WTC11 (cell line): Measurements from ENCODE around the gene SLC27A5. TPM values are rescaled to one million over a fixed set of nuclear protein-coding genes. Genes with fewer than 3 reads are reported as not detected.
A peak's percentile ranks its signal among the peaks of the same experiment; 100 is the strongest.

Experiments used
- ATAC-seq: fragments of 200-7000 bp; cut with Tn5 transposase; 2 replicates; pipeline ENCODE4 v1.10.0; 2021; ENCODE audit warnings: mild to moderate bottlenecking, moderate library complexity
- CTCF ChIA-PET: fragments of 300-600 bp; sonication (Branson Sonifier 250); formaldehyde crosslinking; loops from one replicate; lab custom pipeline; 2021; ENCODE audit warnings: antibody characterized with exemption; lab: Charles Lee
- POLR2A ChIA-PET: fragments of 350-600 bp; sonication (Branson Sonifier 250); formaldehyde crosslinking; loops from one replicate; lab custom pipeline; 2021; ENCODE audit warnings: antibody characterized with exemption; lab: Charles Lee
- DNase-seq: peaks from one replicate; pipeline ENCODE4 v3.0.0; 2021; ENCODE audit warnings: low spot score
- H3K27ac Mint-ChIP-seq: 2 replicates; pipeline ENCODE4 v1.8.0; 2021; ENCODE audit warnings: mixed read lengths
- H3K27me3 Mint-ChIP-seq: 2 replicates; pipeline ENCODE4 v1.8.0; 2021; ENCODE audit warnings: low read depth, mild to moderate bottlenecking, moderate library complexity, mixed read lengths
- H3K36me3 Mint-ChIP-seq: 2 replicates; pipeline ENCODE4 v1.8.0; 2021; ENCODE audit warnings: mixed read lengths
- H3K4me1 Mint-ChIP-seq: 2 replicates; pipeline ENCODE4 v1.8.0; 2022; ENCODE audit warnings: mixed read lengths
- H3K4me3 Mint-ChIP-seq: 2 replicates; pipeline ENCODE4 v1.8.0; 2021; ENCODE audit warnings: mild to moderate bottlenecking, moderate library complexity, mixed read lengths
- H3K9me3 Mint-ChIP-seq: 2 replicates; pipeline ENCODE4 v1.8.0; 2021; ENCODE audit warnings: mixed read lengths
- FOXP1 ChIP-seq: sonication (generic); formaldehyde crosslinking; IDR thresholded peaks from 2 replicates; pipeline ENCODE4 v1.8.0; 2022; ENCODE audit warnings: missing genetic modification reagents, mild to moderate bottlenecking, moderate library complexity, borderline replicate concordance
- IRF2 ChIP-seq: sonication (generic); formaldehyde crosslinking; IDR thresholded peaks from 2 replicates; pipeline ENCODE4 v1.8.0; 2022; ENCODE audit warnings: low read depth, missing genetic modification reagents, borderline replicate concordance
- NR1H2 ChIP-seq: sonication (generic); formaldehyde crosslinking; IDR thresholded peaks from 2 replicates; pipeline ENCODE4 v1.9.0; 2021; ENCODE audit warnings: mild to moderate bottlenecking, moderate library complexity, missing genetic modification reagents
- RELA ChIP-seq: sonication (generic); formaldehyde crosslinking; IDR thresholded peaks from 2 replicates; pipeline ENCODE4 v1.8.1; 2022; ENCODE audit warnings: missing genetic modification reagents, mild to moderate bottlenecking, borderline replicate concordance
- ZNF396 ChIP-seq: fragments of 250-450 bp; sonication (Bioruptor Pico); IDR thresholded peaks from 2 replicates; pipeline ENCODE4 v1.8.0; 2021; ENCODE audit warnings: mild to moderate bottlenecking, moderate library complexity, borderline replicate concordance
- ZNF416 ChIP-seq: fragments of 250-450 bp; sonication (Bioruptor Pico); IDR thresholded peaks from 2 replicates; pipeline ENCODE4 v1.9.0; 2021; ENCODE audit warnings: mild to moderate bottlenecking, inconsistent platforms
- ZNF423 ChIP-seq: fragments of 250-450 bp; sonication (Bioruptor Pico); IDR thresholded peaks from 2 replicates; pipeline ENCODE4 v2.1.2; 2022; ENCODE audit warnings: mild to moderate bottlenecking, moderate library complexity
- total RNA-seq: library from RNA; stranded (reverse); gene quantifications from 3 replicates; pipeline ENCODE4 v1.2.3, GENCODE V29; 2021
- TF ChIP-seq, protein P1 (sequence below): sonication (generic); formaldehyde crosslinking; IDR thresholded peaks from 2 replicates; pipeline ENCODE4 v1.8.1; 2023; ENCODE audit warnings: mild to moderate bottlenecking, missing genetic modification reagents, moderate library complexity
- TF ChIP-seq, protein P2 (sequence below): sonication (generic); formaldehyde crosslinking; IDR thresholded peaks from 2 replicates; pipeline ENCODE4 v1.8.1; 2022; ENCODE audit warnings: low read depth, missing genetic modification reagents, borderline replicate concordance
- TF ChIP-seq, protein P3 (sequence below): fragments of 250-450 bp; sonication (Bioruptor Pico); IDR thresholded peaks from 2 replicates; pipeline ENCODE4 v2.1.2; 2022; ENCODE audit warnings: mild to moderate bottlenecking, moderate library complexity
- TF ChIP-seq, protein P4 (sequence below): fragments of 250-450 bp; sonication (Bioruptor Pico); IDR thresholded peaks from 2 replicates; pipeline ENCODE4 v1.8.0; 2021; ENCODE audit warnings: mild to moderate bottlenecking
- TF ChIP-seq, protein P5 (sequence below): sonication (generic); formaldehyde crosslinking; IDR thresholded peaks from 2 replicates; pipeline ENCODE4 v1.8.1; 2023; ENCODE audit warnings: mild to moderate bottlenecking, missing genetic modification reagents
- TF ChIP-seq, protein P6 (sequence below): fragments of 250-450 bp; sonication (Bioruptor Pico); IDR thresholded peaks from 2 replicates; pipeline ENCODE4 v1.9.0; 2021; ENCODE audit warnings: moderate library complexity, mild to moderate bottlenecking, inconsistent platforms, borderline replicate concordance
- TF ChIP-seq, protein P7 (sequence below): sonication (generic); formaldehyde crosslinking; conservative IDR thresholded peaks from 2 replicates; pipeline ENCODE4 v1.8.1; 2022; ENCODE audit warnings: mild to moderate bottlenecking, missing genetic modification reagents
- TF ChIP-seq, protein P8 (sequence below): sonication (generic); formaldehyde crosslinking; IDR thresholded peaks from 2 replicates; pipeline ENCODE4 v1.8.0; 2022; ENCODE audit warnings: mild to moderate bottlenecking, missing genetic modification reagents

The SLC27A5 gene
- total RNA-seq, 1 experiment from 2014 or later = 21.9 TPM

DNA sequence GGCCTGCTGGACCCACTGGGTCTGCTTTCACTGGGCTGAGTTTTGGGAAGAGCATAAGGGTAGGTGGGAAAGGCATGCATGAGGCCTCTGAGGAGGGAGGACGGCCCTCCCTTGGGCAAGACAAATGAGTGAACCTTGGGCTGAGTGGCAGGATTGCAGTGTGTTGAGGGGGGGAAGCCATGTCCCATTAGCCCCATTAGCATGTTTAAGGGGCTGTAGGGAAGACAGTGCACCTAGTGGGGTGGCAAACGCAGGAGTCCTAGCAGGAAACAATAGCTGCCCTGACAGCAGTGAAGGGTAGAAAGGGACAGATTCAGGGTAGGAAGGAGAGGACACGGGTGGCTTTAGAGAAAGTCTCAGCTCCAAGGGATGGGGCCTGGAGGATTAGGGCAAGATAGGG, 10.9 kb upstream of the SLC27A5 start:
- ATAC-seq = no peak
- Mint-ChIP-seq H3K27me3 (peaks cover 3% of the 10 kb centered on the region), H3K27ac (peak overlapping the region; percentile 55), H3K4me1 (peaks cover 41% of the 10 kb centered on the region), H3K9me3 (no peaks in the 10 kb centered on the region), H3K4me3 (no peak overlapping the region; the same call in 1 of the 2 replicates), H3K36me3 (no peaks in the 10 kb centered on the region)
- CTCF ChIA-PET = interaction anchor here (1.8 kb wide), 1 partner anchor 9 kb away, joined by 5 read pairs; no protein-coding TSS in a partner anchor
- DNase-seq = no peak
- TF ChIP-seq, protein P1, sequence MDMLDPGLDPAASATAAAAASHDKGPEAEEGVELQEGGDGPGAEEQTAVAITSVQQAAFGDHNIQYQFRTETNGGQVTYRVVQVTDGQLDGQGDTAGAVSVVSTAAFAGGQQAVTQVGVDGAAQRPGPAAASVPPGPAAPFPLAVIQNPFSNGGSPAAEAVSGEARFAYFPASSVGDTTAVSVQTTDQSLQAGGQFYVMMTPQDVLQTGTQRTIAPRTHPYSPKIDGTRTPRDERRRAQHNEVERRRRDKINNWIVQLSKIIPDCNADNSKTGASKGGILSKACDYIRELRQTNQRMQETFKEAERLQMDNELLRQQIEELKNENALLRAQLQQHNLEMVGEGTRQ (CRISPR knock-in tag) = no peak
- TF ChIP-seq, protein P2, sequence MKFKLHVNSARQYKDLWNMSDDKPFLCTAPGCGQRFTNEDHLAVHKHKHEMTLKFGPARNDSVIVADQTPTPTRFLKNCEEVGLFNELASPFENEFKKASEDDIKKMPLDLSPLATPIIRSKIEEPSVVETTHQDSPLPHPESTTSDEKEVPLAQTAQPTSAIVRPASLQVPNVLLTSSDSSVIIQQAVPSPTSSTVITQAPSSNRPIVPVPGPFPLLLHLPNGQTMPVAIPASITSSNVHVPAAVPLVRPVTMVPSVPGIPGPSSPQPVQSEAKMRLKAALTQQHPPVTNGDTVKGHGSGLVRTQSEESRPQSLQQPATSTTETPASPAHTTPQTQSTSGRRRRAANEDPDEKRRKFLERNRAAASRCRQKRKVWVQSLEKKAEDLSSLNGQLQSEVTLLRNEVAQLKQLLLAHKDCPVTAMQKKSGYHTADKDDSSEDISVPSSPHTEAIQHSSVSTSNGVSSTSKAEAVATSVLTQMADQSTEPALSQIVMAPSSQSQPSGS (CRISPR knock-in tag) = no peak
- TF ChIP-seq, protein P3, sequence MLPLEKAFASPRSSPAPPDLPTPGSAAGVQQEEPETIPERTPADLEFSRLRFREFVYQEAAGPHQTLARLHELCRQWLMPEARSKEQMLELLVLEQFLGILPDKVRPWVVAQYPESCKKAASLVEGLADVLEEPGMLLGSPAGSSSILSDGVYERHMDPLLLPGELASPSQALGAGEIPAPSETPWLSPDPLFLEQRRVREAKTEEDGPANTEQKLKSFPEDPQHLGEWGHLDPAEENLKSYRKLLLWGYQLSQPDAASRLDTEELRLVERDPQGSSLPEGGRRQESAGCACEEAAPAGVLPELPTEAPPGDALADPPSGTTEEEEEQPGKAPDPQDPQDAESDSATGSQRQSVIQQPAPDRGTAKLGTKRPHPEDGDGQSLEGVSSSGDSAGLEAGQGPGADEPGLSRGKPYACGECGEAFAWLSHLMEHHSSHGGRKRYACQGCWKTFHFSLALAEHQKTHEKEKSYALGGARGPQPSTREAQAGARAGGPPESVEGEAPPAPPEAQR (CRISPR knock-in tag) = no peak
- TF ChIP-seq IRF2 (CRISPR knock-in tag) = no peak
- POLR2A ChIA-PET = interaction anchor here (1.7 kb wide), 1 partner anchor 15 kb away, joined by 4 read pairs; no protein-coding TSS in a partner anchor

DNA sequence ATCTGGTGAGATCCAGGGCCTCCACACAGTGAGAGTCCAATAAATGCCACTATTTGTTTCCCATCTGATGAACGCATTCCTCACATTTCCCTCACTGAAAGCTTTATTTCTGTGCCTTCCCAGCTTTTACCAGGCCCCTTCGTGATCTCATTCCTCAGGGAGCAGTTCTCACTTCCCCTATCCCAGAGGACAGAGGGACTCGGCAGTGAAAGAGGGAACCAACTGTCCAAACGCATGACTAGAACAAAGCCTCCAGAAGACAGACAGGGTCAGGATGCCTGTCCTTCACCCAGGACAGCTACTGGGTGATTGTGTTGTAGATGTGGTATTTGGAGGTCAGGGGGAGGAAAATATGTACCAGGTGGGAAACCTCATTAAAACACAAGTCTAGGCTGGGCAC, 9.9 kb upstream of the SLC27A5 start:
- H3K27ac Mint-ChIP-seq = peak overlapping the region; percentile 87; the same call in 1 of the 2 replicates
- TF ChIP-seq, protein P4, sequence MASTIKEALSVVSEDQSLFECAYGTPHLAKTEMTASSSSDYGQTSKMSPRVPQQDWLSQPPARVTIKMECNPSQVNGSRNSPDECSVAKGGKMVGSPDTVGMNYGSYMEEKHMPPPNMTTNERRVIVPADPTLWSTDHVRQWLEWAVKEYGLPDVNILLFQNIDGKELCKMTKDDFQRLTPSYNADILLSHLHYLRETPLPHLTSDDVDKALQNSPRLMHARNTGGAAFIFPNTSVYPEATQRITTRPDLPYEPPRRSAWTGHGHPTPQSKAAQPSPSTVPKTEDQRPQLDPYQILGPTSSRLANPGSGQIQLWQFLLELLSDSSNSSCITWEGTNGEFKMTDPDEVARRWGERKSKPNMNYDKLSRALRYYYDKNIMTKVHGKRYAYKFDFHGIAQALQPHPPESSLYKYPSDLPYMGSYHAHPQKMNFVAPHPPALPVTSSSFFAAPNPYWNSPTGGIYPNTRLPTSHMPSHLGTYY (CRISPR knock-in tag) = no peak
- TF ChIP-seq FOXP1 (no peak), NR1H2 (CRISPR knock-in tag) (no peak), ZNF416 (no peak), ZNF396 (CRISPR knock-in tag) (no peak), RELA (no peak), ZNF423 (CRISPR knock-in tag) (no peak)
- TF ChIP-seq, protein P5, sequence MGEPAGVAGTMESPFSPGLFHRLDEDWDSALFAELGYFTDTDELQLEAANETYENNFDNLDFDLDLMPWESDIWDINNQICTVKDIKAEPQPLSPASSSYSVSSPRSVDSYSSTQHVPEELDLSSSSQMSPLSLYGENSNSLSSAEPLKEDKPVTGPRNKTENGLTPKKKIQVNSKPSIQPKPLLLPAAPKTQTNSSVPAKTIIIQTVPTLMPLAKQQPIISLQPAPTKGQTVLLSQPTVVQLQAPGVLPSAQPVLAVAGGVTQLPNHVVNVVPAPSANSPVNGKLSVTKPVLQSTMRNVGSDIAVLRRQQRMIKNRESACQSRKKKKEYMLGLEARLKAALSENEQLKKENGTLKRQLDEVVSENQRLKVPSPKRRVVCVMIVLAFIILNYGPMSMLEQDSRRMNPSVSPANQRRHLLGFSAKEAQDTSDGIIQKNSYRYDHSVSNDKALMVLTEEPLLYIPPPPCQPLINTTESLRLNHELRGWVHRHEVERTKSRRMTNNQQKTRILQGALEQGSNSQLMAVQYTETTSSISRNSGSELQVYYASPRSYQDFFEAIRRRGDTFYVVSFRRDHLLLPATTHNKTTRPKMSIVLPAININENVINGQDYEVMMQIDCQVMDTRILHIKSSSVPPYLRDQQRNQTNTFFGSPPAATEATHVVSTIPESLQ = no peak
- TF ChIP-seq, protein P6, sequence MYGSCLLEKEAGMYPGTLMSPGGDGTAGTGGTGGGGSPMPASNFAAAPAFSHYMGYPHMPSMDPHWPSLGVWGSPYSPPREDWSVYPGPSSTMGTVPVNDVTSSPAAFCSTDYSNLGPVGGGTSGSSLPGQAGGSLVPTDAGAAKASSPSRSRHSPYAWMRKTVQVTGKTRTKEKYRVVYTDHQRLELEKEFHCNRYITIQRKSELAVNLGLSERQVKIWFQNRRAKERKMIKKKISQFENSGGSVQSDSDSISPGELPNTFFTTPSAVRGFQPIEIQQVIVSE (CRISPR knock-in tag) = no peak
- TF ChIP-seq, protein P7, sequence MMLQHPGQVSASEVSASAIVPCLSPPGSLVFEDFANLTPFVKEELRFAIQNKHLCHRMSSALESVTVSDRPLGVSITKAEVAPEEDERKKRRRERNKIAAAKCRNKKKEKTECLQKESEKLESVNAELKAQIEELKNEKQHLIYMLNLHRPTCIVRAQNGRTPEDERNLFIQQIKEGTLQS (CRISPR knock-in tag) = no peak
- TF ChIP-seq, protein P8, sequence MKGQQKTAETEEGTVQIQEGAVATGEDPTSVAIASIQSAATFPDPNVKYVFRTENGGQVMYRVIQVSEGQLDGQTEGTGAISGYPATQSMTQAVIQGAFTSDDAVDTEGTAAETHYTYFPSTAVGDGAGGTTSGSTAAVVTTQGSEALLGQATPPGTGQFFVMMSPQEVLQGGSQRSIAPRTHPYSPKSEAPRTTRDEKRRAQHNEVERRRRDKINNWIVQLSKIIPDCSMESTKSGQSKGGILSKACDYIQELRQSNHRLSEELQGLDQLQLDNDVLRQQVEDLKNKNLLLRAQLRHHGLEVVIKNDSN (CRISPR knock-in tag) = no peak
- H3K36me3 Mint-ChIP-seq = no peaks in the 10 kb centered on the region; the same call in 1 of the 2 replicates
- H3K4me3 Mint-ChIP-seq = peak overlapping the region; percentile 24
- no peak for DNase-seq
- H3K4me1 Mint-ChIP-seq = peaks cover 41% of the 10 kb centered on the region
- no peak for ATAC-seq
- POLR2A ChIA-PET = interaction anchor here (0.6 to 3.2 kb wide), 4 partner anchors 24 to 158 kb away, joined by 3 to 34 read pairs (median 8); partner anchors contain the start of gene CHMP2A
- no peaks in the 10 kb centered on the region for H3K9me3 Mint-ChIP-seq
- CTCF ChIA-PET = interaction anchor here (0.7 to 6.5 kb wide), 3 partner anchors 16 to 38 kb away, joined by 3 to 60 read pairs (median 21); partner anchors contain the start of gene TRIM28
- no peaks in the 10 kb centered on the region for H3K27me3 Mint-ChIP-seq
